HEK293T (cell line): ENCODE measurements around the gene RASGRP3.

ENCODE experiments used
- CTCF ChIA-PET: fragments of 350-600 bp; formaldehyde crosslinking; extraction: SDS; loops from one replicate; lab custom pipeline; 2021; ENCODE audit warnings: antibody characterized with exemption, inconsistent platforms; lab: Yijun Ruan, JAX
- POLR2A ChIA-PET: fragments of 350-600 bp; formaldehyde crosslinking; extraction: SDS; loops from one replicate; lab custom pipeline; 2020; ENCODE audit warnings: antibody characterized with exemption, inconsistent platforms; lab: Yijun Ruan, JAX
- DNase-seq: peaks from one replicate; pipeline ENCODE4 v3.0.0; 2012; ENCODE audit warnings: mixed read lengths; ENCODE audit errors: extremely low spot score
- ARNT ChIP-seq: fragments of 450-650 bp; IDR thresholded peaks from 2 replicates; pipeline ENCODE4 v1.6.1; 2017; ENCODE audit warnings: mild to moderate bottlenecking
- BHLHE40 ChIP-seq: fragments of 450-650 bp; IDR thresholded peaks from 2 replicates; pipeline ENCODE4 v1.6.1; 2016; ENCODE audit warnings: mild to moderate bottlenecking, moderate library complexity, borderline replicate concordance
- CTBP1 ChIP-seq: fragments of 450-650 bp; IDR thresholded peaks from 2 replicates; pipeline ENCODE4 v1.6.1; 2016; ENCODE audit warnings: borderline replicate concordance
- ELF4 ChIP-seq: fragments of 450-650 bp; IDR thresholded peaks from 2 replicates; pipeline ENCODE4 v1.6.1; 2017; ENCODE audit warnings: antibody characterized with exemption
- FOXA1 ChIP-seq: fragments of 450-650 bp; IDR thresholded peaks from 2 replicates; pipeline ENCODE4 v1.6.1; 2016; ENCODE audit warnings: mild to moderate bottlenecking
- FOXK2 ChIP-seq: fragments of 450-650 bp; IDR thresholded peaks from 2 replicates; pipeline ENCODE4 v1.6.1; 2016; ENCODE audit warnings: mild to moderate bottlenecking
- FOXM1 ChIP-seq: fragments of 450-650 bp; IDR thresholded peaks from 2 replicates; pipeline ENCODE4 v1.6.1; 2017; ENCODE audit warnings: mild to moderate bottlenecking, borderline replicate concordance
- HDGF ChIP-seq: fragments of 450-650 bp; IDR thresholded peaks from 2 replicates; pipeline ENCODE4 v1.6.1; 2017; ENCODE audit warnings: antibody characterized with exemption, borderline replicate concordance
- L3MBTL2 ChIP-seq: fragments of 450-650 bp; conservative IDR thresholded peaks from 2 replicates; pipeline ENCODE4 v1.6.1; 2016; ENCODE audit warnings: mild to moderate bottlenecking
- LEF1 ChIP-seq: fragments of 450-650 bp; IDR thresholded peaks from 2 replicates; pipeline ENCODE4 v1.6.1; 2017; ENCODE audit warnings: mild to moderate bottlenecking, borderline replicate concordance
- NFRKB ChIP-seq: fragments of 450-650 bp; IDR thresholded peaks from 2 replicates; pipeline ENCODE4 v1.6.1; 2016; ENCODE audit warnings: mild to moderate bottlenecking, moderate library complexity
- PKNOX1 ChIP-seq: fragments of 450-650 bp; IDR thresholded peaks from 2 replicates; pipeline ENCODE4 v1.6.1; 2016
- SP1 ChIP-seq: fragments of 450-650 bp; IDR thresholded peaks from 2 replicates; pipeline ENCODE4 v1.6.1; 2017
- SUZ12 ChIP-seq: fragments of 450-650 bp; IDR thresholded peaks from 2 replicates; pipeline ENCODE4 v1.6.1; 2016; ENCODE audit warnings: mild to moderate bottlenecking
- TARDBP ChIP-seq: fragments of 450-650 bp; IDR thresholded peaks from 2 replicates; pipeline ENCODE4 v1.6.1; 2016
- ZNF384 ChIP-seq: fragments of 450-650 bp; IDR thresholded peaks from 2 replicates; pipeline ENCODE4 v1.6.1; 2016

The RASGRP3 gene

GRCh38 chr2:33599175-33599942, 122.9 kb downstream of the RASGRP3 start, which contains the start of gene FAM98A:
TSS of gene FAM98A (minus strand) at chr2:33599299. CDS start at chr2:33599221, 78 bp downstream.
- POLR2A ChIA-PET = interaction anchor here (0.8 to 2.0 kb wide), 7 partner anchors 9 to 45 kb away, joined by 3 to 7 read pairs (median 4); no protein-coding TSS in a partner anchor
- CTCF ChIA-PET = no interaction called here
- TF ChIP-seq TARDBP = peak; percentile 93
- no peak for TF ChIP-seq SP1
- TF ChIP-seq L3MBTL2 = peak; percentile 98
- TF ChIP-seq BHLHE40 = no peak
- no peak for TF ChIP-seq ARNT
- TF ChIP-seq SUZ12 = no peak
- TF ChIP-seq PKNOX1 = peak; percentile 50
- peak; percentile 97 for DNase-seq

DNA sequence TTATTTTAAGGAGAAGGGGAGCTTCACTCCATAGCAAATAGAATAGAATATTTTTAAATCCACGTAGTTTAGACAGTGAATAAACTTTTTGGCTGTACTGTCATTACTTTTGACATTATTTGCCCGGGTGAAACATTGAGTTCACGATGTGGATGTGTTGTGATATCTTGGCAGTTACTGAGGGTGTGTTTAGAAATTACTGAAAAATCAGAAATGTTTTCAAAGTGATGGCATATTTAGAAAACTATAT, 123.4 kb downstream of the RASGRP3 start:
- TF ChIP-seq FOXM1 (no peak), ELF4 (no peak), FOXA1 (no peak), LEF1 (no peak), ZNF384 (no peak), CTBP1 (no peak), PKNOX1 (no peak), NFRKB (no peak), ARNT (no peak)

DNA sequence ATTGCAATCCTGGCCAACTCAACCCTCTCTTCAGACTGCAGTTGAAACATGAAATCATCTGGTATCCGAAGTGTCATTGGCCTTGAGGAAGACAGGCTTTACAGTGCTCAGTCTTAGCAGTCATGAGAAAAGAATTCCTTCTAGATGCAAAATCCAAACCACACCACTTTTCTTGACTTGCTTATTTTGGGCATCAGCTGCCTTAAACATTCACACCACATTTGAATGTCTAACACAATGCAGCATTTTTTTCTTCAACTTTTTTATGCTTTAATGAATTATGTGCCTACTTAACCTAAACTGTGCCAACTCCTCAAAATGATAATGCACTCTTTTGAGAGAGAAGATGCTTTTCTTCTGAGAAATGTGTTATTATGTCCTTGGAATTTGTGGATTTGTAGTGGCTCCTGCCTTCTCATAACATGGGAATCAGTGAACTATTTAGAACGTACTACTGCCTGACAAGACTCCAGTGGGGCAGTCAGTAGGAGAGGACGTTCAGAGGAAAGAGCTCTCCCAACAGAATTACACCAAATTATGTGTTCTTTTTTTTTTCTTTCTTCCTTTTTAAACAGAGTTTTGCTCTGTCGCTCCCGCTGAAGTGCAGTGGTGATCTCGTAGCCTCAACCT, 125.9 kb downstream of the RASGRP3 start:
- TF ChIP-seq LEF1 (no peak), BHLHE40 (no peak), PKNOX1 (no peak), ARNT (no peak), ZNF384 (no peak), HDGF (no peak), L3MBTL2 (no peak), TARDBP (no peak), NFRKB (no peak), CTBP1 (no peak)
- ChIA-PET CTCF (no interaction called here), POLR2A (no interaction called here)
- DNase-seq = no peak

More for the DNA sequence above, 123.4 kb downstream of the RASGRP3 start:
- no peak for DNase-seq
- CTCF ChIA-PET = no interaction called here
- POLR2A ChIA-PET = interaction anchor here (1.1 to 2.0 kb wide), 4 partner anchors 11 to 27 kb away, joined by 4 to 7 read pairs (median 4); no protein-coding TSS in a partner anchor

DNA sequence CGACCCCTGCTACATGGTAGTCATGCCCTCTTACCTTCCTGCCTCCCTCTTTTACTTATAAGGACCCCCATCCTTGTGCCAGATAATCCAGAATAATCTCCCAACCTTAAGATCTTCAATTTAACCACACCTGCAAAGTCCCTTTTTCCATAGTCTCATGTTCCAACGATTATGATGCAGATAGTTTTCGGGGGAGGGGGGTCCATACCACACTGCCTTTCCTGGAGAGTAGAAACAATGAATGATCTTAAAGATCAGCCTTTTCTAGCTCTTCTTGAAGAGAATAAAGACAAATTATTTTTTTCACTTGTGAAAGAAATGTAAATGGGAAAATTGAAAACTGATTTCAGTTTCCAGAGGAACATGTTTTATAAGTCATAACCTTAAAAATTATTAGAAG, 127.0 kb downstream of the RASGRP3 start:
- ChIA-PET POLR2A (no interaction called here), CTCF (no interaction called here)
- DNase-seq = no peak
- TF ChIP-seq BHLHE40 = no peak
- no peak for TF ChIP-seq L3MBTL2
- TF ChIP-seq FOXA1 = no peak
- no peak for TF ChIP-seq SUZ12
- TF ChIP-seq ELF4 = no peak
- no peak for TF ChIP-seq LEF1
- no peak for TF ChIP-seq NFRKB
- TF ChIP-seq CTBP1 = no peak
- no peak for TF ChIP-seq TARDBP
- TF ChIP-seq ARNT = no peak

GRCh38 chr2:33605056-33605455, 128.6 kb downstream of the RASGRP3 start:
- CTCF ChIA-PET = no interaction called here

GRCh38 chr2:33606100-33606499, 129.7 kb downstream of the RASGRP3 start:
- ChIA-PET CTCF (interaction anchor here (0.9 kb wide), 1 partner anchor 15 kb away, joined by 6 read pairs; no protein-coding TSS in a partner anchor), POLR2A (no interaction called here)
- DNase-seq = no peak
- TF ChIP-seq LEF1 (no peak), PKNOX1 (no peak), SUZ12 (no peak), TARDBP (no peak), HDGF (no peak), L3MBTL2 (no peak), FOXA1 (no peak), SP1 (no peak), CTBP1 (no peak), BHLHE40 (no peak), NFRKB (no peak), FOXK2 (no peak), ZNF384 (no peak), ELF4 (no peak), ARNT (no peak), FOXM1 (no peak)

More at GRCh38 chr2:33605056-33605455, 128.6 kb downstream of the RASGRP3 start:
- TF ChIP-seq CTBP1 = no peak
- TF ChIP-seq ELF4 = no peak
- no peak for TF ChIP-seq ZNF384
- no peak for TF ChIP-seq SP1
- no peak for TF ChIP-seq NFRKB
- POLR2A ChIA-PET = no interaction called here
- no peak for DNase-seq
